Activated naive CD8-positive, alpha-beta T cell (primary cell): ENCODE results near the gene AGFG2.
A peak's percentile ranks its signal among the peaks of the same experiment; 100 is the strongest.

Experiments
- H3K27ac Mint-ChIP-seq: one replicate; pipeline ENCODE4 v1.8.0; 2021; ENCODE audit warnings: mixed read lengths
- H3K27me3 Mint-ChIP-seq: one replicate; pipeline ENCODE4 v1.8.0; 2021; ENCODE audit warnings: mixed read lengths
- H3K36me3 Mint-ChIP-seq: one replicate; pipeline ENCODE4 v1.8.0; 2021; ENCODE audit warnings: mixed read lengths
- H3K4me1 Mint-ChIP-seq: one replicate; pipeline ENCODE4 v1.8.0; 2021; ENCODE audit warnings: low read depth, mixed read lengths
- H3K4me3 Mint-ChIP-seq: one replicate; pipeline ENCODE4 v1.8.0; 2021; ENCODE audit warnings: mild to moderate bottlenecking, mixed read lengths
- H3K9me3 Mint-ChIP-seq: one replicate; pipeline ENCODE4 v1.8.0; 2021; ENCODE audit warnings: low read depth, mixed read lengths

AGFG2 gene

DNA sequence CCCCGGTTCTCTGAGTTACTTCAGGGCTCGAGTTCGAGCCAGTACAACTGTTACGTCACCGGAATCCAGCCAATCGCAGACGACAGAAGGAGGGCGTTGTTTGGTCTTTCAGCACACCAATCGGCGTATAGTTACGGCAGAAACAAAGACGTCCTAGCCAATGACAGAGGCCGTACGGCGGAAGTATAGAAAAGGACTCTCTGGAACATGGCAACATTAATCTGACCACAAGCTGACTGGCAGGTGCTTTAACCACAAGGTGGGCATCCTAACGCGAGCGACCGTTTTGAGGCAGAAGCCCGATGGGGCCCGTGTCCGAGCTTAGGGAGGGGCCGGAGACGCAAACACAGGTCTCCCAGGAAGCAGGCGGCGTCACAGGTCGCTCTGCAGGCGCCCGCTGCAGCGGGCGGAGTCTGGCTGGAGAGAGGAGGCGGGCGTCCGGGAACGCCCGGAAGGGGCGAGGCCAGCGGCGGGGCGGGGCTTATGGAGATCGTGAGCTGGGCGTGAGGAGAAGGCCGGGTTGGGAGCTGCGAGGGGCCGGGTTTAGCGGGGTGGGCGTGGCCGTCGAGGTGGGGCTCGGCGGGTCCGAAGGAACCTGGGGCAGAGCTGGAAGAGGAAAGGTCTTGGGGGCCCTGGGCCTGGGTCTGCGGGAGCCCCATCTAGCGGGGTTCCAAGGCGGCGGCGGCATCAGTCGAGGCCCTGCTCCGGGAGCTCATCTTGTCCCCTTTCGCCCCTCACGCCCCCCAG, 73.2 kb downstream of the AGFG2 start, which contains the start of gene MOSPD3:
MOSPD3 (plus strand) TSS at position 558 of the 747 bp plus-strand sequence. CDS start 252 bp downstream, outside the sequence.
- Mint-ChIP-seq H3K27me3 (no peaks in the 10 kb centered on the region), H3K4me1 (peaks cover 21% of the 10 kb centered on the region), H3K36me3 (peaks cover 3% of the 10 kb centered on the region), H3K4me3 (peak within 1 kb of the TSS; percentile 99), H3K9me3 (no peaks in the 10 kb centered on the region), H3K27ac (peak within 1 kb of the TSS; percentile 99)

DNA sequence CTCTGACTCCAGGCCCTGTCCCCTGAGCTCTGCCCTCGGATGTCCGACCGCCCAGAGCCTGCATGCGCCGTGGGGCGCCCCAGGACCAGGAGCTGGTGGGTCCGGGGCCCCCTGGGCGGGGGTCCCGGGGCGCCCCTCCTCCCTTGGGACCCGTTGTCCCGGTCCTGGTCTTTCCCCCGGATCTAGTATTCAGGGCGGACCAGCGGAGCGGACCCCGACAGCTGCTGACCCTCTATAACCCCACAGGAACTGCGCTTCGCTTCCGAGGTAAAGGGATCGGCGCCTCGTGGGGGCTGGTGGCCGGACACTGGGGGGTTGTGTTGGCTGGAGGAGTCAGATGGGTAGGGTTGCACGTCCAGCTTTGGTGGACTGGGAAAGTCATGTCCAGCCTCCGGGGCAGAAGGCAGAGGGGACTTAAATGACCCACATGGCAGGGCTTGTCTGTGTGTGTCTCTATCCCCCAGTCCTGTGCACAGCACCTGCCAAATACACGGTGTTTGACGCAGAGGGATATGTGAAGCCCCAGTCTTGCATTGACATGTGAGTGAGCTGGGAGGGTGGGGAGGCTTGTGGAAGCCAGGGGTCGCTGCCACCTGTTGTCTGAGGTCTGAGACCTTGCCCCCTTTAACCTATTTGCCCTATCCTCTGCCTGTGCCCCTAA, 73.9 kb downstream of the AGFG2 start:
- Mint-ChIP-seq H3K36me3 (peaks cover 3% of the 10 kb centered on the region), H3K4me1 (peaks cover 21% of the 10 kb centered on the region), H3K27ac (peak overlapping the region; percentile 50), H3K9me3 (no peaks in the 10 kb centered on the region), H3K27me3 (no peaks in the 10 kb centered on the region), H3K4me3 (peak overlapping the region; percentile 99)

DNA sequence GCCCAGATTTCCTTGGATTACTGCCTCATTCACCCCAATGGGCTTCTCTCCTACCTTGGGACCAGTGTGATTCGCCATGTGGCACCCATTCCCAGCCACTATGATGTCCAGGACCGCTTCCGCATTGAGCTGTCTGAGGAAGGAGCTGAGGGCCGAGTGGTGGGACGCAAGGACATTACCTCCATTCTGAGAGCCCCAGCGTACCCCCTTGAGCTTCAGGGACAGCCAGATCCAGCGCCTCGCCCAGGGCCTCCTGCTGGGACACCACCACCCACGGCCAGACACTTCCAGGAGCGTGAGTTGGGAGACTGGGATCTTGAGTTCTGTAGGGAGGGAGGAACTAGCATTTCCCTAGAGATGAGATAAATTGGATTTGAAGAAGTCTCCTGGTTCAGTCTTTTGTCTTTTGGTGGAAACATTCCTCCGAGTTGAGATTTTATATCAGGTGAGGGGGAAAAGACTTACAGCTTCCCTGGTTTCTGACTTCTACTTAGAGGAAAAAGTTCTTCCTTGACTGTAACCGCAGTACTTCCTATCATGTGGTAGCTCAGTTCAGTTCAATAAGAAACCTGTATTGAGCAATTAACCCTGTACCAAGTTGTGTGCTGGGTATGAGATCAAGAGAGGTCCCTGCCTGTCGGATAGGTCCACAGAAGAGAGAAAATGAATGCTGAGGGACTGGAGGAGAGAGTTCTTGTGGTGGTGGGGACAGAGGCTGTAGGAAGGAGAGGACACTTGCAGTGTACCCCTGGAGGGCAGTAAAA, 74.6 kb downstream of the AGFG2 start:
- Mint-ChIP-seq H3K27ac (peak overlapping the region; percentile 73), H3K4me1 (peaks cover 21% of the 10 kb centered on the region), H3K27me3 (no peaks in the 10 kb centered on the region), H3K9me3 (no peaks in the 10 kb centered on the region), H3K36me3 (peaks cover 3% of the 10 kb centered on the region), H3K4me3 (peak overlapping the region; percentile 85)

DNA sequence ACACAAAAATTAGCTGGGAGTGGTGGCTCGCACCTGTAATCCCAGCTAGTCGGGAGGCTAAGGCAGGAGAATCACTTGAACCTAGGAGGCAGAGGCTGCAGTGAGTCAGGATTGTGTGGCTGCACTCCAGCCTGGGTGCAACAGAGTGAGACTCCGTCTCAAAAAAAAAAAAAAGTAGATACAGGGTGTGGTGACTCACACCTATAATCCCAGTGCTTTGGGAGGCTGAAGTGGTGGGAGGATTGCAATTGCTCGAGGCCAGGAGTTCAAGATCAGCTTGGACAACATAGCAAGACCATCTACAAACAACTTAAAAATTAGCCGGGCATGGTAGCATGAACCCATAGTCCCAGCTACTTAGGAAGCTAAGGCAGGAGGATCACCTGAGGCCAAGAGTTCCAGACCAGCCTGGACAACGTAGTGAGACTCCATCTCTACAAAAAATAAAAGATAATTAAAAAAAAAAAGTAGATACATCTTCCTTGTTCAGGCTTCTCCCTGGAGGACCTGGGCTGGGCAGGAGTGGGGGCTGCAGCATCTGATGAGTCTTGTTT, 75.4 kb downstream of the AGFG2 start:
- Mint-ChIP-seq H3K27me3 (no peaks in the 10 kb centered on the region), H3K4me1 (peaks cover 21% of the 10 kb centered on the region), H3K36me3 (peaks cover 3% of the 10 kb centered on the region), H3K27ac (peak overlapping the region; percentile 73), H3K9me3 (no peaks in the 10 kb centered on the region), H3K4me3 (peak overlapping the region; percentile 85)
